ENCODE measurements around the gene ATP6V1B1.

- TF ChIP-seq ISL1 (CRISPR knock-in tag; IDR thresholded peaks at IDR 0.05), result no peak
- no peak for TF ChIP-seq PATZ1 (CRISPR knock-in tag; IDR thresholded peaks at IDR 0.05; ENCODE audit: borderline replicate concordance)
- TF ChIP-seq RARB (CRISPR knock-in tag; IDR thresholded peaks at IDR 0.05), result no peak
- TF ChIP-seq TOX (CRISPR knock-in tag; IDR thresholded peaks at IDR 0.05; ENCODE audit: borderline replicate concordance), result no peak
- no peak for TF ChIP-seq CREB5 (CRISPR knock-in tag; IDR thresholded peaks at IDR 0.05; ENCODE audit: low read depth)
- no peak for TF ChIP-seq ZNF70 (CRISPR knock-in tag; IDR thresholded peaks at IDR 0.05)
- TF ChIP-seq ZFP3 (CRISPR knock-in tag; IDR thresholded peaks at IDR 0.05), result no peak
- no peak for TF ChIP-seq ARNTL (CRISPR knock-in tag; IDR thresholded peaks at IDR 0.05; ENCODE audit: borderline replicate concordance, low read depth)
- TF ChIP-seq BACH2 (CRISPR knock-in tag; IDR thresholded peaks at IDR 0.05; ENCODE audit: borderline replicate concordance), result no peak
- no peak for TF ChIP-seq POU6F1 (CRISPR knock-in tag; IDR thresholded peaks at IDR 0.05; ENCODE audit: borderline replicate concordance, low read depth)
- TF ChIP-seq ZNF565 (CRISPR knock-in tag; conservative IDR thresholded peaks at IDR 0.05; ENCODE audit: low read depth), result no peak
- TF ChIP-seq SNAI2 (CRISPR knock-in tag; IDR thresholded peaks at IDR 0.05), result no peak
- TF ChIP-seq OSR1 (CRISPR knock-in tag; IDR thresholded peaks at IDR 0.05), result no peak
These were observed 43.9 kb upstream of the ATP6V1B1 start for GRCh38 chr2:70891572-70892357.
